Mesothelial cell of epicardium (in vitro differentiated cells): ENCODE results near the gene MSMB. TPM values are rescaled to one million over a fixed set of nuclear protein-coding genes. Genes with fewer than 3 reads are reported as not detected.

Source experiments
- DNase-seq, 2 experiments: peaks; one replicate each; pipeline ENCODE4 v3.0.0; 2021; ENCODE audit warnings: low spot score in 2 of 2; ENCODE audit not compliant: unreplicated experiment in 2 of 2
- H3K27ac Mint-ChIP-seq: 2 replicates; pipeline ENCODE4 v1.8.0; 2021; ENCODE audit warnings: mixed read lengths
- H3K27me3 Mint-ChIP-seq: 2 replicates; pipeline ENCODE4 v1.8.0; 2021; ENCODE audit warnings: low read depth, mixed read lengths
- H3K36me3 Mint-ChIP-seq: 2 replicates; pipeline ENCODE4 v1.8.0; 2021; ENCODE audit warnings: mixed read lengths
- H3K4me1 Mint-ChIP-seq: 2 replicates; pipeline ENCODE4 v1.8.0; 2021; ENCODE audit warnings: mixed read lengths
- H3K4me3 Mint-ChIP-seq: 2 replicates; pipeline ENCODE4 v1.8.0; 2021; ENCODE audit warnings: mild to moderate bottlenecking, moderate library complexity, mixed read lengths
- H3K9me3 Mint-ChIP-seq: 2 replicates; pipeline ENCODE4 v1.8.0; 2021; ENCODE audit warnings: mixed read lengths
- total RNA-seq: library from RNA; stranded (reverse); gene quantifications from 3 replicates; pipeline ENCODE4 v1.2.1, GENCODE V29; 2021
- TF ChIP-seq, protein P1 (sequence below): fragments of 200-600 bp; sonication (generic); IDR thresholded peaks from one replicate; pipeline ENCODE4 v1.5.0; 2021; ENCODE audit warnings: antibody characterized with exemption; ENCODE audit not compliant: unreplicated experiment

The MSMB gene
- total RNA-seq, 1 donor from 2014 or later = not detected

DNA sequence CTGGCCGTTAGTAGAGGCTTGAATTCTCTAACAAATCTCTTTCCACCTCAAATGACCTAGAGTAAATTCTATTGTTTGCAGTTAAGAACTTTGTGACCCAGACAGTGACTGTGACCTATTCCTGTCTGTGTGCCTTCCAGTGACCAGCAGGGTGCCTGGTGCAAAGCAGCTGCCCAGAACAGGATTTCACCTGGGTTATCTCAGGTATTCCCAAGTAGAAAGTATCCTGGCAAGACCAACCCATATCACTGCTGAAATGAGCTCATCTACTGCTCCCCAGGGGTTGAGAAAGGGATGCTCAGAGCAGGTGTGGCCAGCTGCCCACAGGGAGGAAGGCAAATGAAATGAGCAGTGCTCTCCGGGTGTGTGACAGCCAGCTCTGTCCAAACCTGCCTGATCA, 2.1 kb upstream of the MSMB start:
- no peaks in the 10 kb centered on the region for H3K36me3 Mint-ChIP-seq

DNA sequence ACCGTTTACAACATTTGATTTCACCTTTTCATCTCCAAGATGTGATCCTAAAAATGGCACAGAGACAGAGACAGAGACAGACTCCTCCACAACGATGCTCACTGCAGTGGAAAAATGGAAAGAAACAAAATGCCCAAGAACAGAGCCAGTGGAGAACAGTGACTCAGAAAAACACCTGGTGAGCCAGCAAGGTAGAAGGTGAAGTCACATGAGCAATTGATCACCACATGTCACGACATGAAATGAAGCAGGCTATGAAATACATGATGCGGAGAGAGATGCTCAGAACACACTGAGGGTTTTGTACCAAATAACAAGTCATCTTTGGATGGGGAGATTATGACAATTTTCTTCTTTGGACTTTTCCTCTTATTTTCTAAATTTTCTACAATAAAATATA, 3.5 kb downstream of the MSMB start:
- H3K4me1 Mint-ChIP-seq = no peaks in the 10 kb centered on the region
- H3K36me3 Mint-ChIP-seq = no peaks in the 10 kb centered on the region
- H3K9me3 Mint-ChIP-seq = no peaks in the 10 kb centered on the region
- DNase-seq = no peak
- no peak overlapping the region for H3K27ac Mint-ChIP-seq
- TF ChIP-seq, protein P1, sequence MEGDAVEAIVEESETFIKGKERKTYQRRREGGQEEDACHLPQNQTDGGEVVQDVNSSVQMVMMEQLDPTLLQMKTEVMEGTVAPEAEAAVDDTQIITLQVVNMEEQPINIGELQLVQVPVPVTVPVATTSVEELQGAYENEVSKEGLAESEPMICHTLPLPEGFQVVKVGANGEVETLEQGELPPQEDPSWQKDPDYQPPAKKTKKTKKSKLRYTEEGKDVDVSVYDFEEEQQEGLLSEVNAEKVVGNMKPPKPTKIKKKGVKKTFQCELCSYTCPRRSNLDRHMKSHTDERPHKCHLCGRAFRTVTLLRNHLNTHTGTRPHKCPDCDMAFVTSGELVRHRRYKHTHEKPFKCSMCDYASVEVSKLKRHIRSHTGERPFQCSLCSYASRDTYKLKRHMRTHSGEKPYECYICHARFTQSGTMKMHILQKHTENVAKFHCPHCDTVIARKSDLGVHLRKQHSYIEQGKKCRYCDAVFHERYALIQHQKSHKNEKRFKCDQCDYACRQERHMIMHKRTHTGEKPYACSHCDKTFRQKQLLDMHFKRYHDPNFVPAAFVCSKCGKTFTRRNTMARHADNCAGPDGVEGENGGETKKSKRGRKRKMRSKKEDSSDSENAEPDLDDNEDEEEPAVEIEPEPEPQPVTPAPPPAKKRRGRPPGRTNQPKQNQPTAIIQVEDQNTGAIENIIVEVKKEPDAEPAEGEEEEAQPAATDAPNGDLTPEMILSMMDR = no peak
- no peak overlapping the region for H3K4me3 Mint-ChIP-seq
- H3K27me3 Mint-ChIP-seq = peaks cover 19% of the 10 kb centered on the region

More for the DNA sequence above, 2.1 kb upstream of the MSMB start:
- Mint-ChIP-seq H3K27me3 (peaks cover 16% of the 10 kb centered on the region), H3K9me3 (no peaks in the 10 kb centered on the region), H3K4me3 (no peak overlapping the region), H3K4me1 (no peaks in the 10 kb centered on the region), H3K27ac (no peak overlapping the region)
- no peak for DNase-seq
- TF ChIP-seq, protein P1 = no peak

DNA sequence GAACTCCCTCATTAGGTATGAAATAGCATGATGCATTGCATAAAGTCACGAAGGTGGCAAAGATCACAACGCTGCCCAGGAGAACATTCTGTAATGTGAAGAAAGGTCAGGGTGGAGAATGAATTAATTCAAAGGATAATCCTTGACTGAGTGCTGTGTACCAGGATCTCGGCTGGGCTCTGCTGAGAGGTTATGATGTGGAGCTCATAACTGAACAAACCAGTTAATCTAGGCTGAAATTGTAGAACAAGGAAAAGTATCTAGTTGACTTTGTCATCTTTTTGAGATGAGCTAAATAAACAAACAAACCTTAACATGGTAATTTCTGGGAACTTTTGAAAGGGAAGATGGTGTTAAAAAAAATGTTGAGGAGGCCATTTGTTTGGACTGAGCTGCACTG, 6.1 kb downstream of the MSMB start:
- H3K4me1 Mint-ChIP-seq = no peaks in the 10 kb centered on the region
- no peak overlapping the region for H3K4me3 Mint-ChIP-seq
- H3K36me3 Mint-ChIP-seq = no peaks in the 10 kb centered on the region

DNA sequence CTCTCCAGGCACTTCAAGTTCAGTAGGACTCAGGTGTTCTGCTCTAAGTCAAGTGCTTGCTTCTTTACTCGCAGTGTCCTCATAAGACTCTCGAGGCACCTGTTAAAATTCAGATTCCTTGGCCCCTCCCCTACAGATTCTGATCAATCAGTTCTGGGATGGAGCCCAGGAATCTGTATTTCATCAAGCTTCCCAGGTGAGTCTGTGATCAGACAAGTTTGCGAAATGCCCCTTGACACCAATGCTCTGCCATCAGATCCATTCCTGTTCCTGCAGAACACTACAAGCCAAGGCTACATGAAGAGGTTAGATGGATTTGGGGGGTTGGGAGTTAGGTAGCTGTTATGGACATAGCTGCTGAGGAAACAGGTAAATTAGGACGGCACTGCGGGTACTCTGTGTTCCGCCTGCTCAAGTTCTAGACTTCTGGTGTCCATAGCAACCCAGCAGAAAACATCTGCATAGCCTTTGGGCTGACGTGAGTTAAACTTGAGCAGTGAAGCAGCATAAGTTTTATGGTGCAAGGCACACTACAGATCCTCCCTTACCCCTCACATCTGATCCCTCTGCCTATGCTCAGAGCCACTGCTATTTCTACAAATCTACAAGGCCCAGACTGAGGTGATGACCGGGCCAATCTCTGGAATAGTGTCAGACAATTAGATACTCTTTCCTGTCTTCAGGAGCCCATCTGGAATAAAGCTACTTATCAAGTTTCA, 8.8 kb downstream of the MSMB start:
- peaks cover 2% of the 10 kb centered on the region for H3K27me3 Mint-ChIP-seq
- H3K36me3 Mint-ChIP-seq = no peaks in the 10 kb centered on the region
- DNase-seq = no peak
- H3K9me3 Mint-ChIP-seq = no peaks in the 10 kb centered on the region
- no peaks in the 10 kb centered on the region for H3K4me1 Mint-ChIP-seq
- TF ChIP-seq, protein P1 = no peak
- H3K27ac Mint-ChIP-seq = no peak overlapping the region
- H3K4me3 Mint-ChIP-seq = no peak overlapping the region

More for the DNA sequence above, 6.1 kb downstream of the MSMB start:
- no peak for DNase-seq
- peaks cover 14% of the 10 kb centered on the region for H3K27me3 Mint-ChIP-seq
- no peaks in the 10 kb centered on the region for H3K9me3 Mint-ChIP-seq
- TF ChIP-seq, protein P1 = no peak
- H3K27ac Mint-ChIP-seq = no peak overlapping the region

DNA sequence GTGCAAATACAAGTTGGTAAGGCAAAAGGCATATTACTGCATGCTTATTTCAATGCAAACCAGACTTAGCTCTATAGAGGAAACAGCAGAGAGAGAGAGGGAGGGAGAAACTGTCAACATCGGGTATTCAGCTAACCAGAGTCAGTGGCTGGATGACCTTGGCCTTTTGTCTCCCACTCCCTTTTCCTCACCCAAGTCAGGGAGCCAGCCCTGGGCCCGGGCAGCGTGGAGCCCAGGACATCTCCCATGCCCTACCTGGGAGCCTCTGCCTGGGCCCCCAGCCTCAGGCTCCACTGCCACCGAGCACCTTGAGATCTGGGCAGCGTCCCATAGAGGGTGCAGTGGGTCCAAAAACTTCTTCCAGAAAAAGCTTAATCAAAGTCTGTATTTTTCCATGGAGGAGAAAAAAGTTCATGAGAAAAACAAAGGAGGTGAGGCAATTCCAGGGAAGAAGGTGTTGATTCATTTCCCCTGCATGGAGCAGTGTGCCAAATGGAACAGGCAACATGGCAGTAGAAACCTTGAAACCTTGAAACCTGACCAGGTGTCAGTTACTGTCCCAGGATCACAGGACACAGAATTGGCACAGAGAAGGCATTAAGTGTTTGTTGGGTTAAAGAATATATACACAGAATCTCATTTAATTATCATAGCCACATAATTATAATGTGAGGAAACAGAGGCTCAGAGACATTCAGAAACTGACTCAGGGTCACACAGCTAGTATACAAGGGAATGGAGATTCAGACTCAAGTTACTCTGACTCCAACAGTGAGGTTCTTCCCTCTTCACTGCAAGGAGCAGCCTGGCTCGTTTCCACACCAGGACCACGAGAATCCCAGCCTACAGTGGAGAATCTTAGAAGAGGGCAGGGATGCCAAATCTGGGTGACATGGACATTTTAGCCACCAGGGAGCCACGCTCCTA, 9.9 kb downstream of the MSMB start:
- H3K27me3 Mint-ChIP-seq = no peaks in the 10 kb centered on the region
- no peaks in the 10 kb centered on the region for H3K4me1 Mint-ChIP-seq
- H3K4me3 Mint-ChIP-seq = no peak overlapping the region
- H3K9me3 Mint-ChIP-seq = no peaks in the 10 kb centered on the region
- H3K27ac Mint-ChIP-seq = no peak overlapping the region
- TF ChIP-seq, protein P1 = no peak
- DNase-seq = no peak
- H3K36me3 Mint-ChIP-seq = no peaks in the 10 kb centered on the region
